ENCODE results near the gene CCDC92.

- TF ChIP-seq, protein P1, sequence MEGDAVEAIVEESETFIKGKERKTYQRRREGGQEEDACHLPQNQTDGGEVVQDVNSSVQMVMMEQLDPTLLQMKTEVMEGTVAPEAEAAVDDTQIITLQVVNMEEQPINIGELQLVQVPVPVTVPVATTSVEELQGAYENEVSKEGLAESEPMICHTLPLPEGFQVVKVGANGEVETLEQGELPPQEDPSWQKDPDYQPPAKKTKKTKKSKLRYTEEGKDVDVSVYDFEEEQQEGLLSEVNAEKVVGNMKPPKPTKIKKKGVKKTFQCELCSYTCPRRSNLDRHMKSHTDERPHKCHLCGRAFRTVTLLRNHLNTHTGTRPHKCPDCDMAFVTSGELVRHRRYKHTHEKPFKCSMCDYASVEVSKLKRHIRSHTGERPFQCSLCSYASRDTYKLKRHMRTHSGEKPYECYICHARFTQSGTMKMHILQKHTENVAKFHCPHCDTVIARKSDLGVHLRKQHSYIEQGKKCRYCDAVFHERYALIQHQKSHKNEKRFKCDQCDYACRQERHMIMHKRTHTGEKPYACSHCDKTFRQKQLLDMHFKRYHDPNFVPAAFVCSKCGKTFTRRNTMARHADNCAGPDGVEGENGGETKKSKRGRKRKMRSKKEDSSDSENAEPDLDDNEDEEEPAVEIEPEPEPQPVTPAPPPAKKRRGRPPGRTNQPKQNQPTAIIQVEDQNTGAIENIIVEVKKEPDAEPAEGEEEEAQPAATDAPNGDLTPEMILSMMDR (IDR thresholded peaks at IDR 0.05) = no peak
- no peak for TF ChIP-seq EZH2phosphoT487 (IDR thresholded peaks at IDR 0.05)
These were observed 27.9 kb downstream of the CCDC92 start for GRCh38 chr12:123944696-123945095.
